Neural progenitor cell (in vitro differentiated cells): Measurements from ENCODE around the gene DDOST.

Experiments
- EZH2 ChIP-seq: fragments of 200-600 bp; sonication (generic); IDR thresholded peaks from 2 replicates; pipeline ENCODE4 v1.6.1; 2017; ENCODE audit warnings: antibody characterized with exemption, mild to moderate bottlenecking, moderate library complexity
- TF ChIP-seq, protein P1 (sequence below): fragments of 200-600 bp; sonication (generic); IDR thresholded peaks from 2 replicates; pipeline ENCODE4 v1.5.1; 2017; ENCODE audit warnings: antibody characterized with exemption, mild to moderate bottlenecking

DNA sequence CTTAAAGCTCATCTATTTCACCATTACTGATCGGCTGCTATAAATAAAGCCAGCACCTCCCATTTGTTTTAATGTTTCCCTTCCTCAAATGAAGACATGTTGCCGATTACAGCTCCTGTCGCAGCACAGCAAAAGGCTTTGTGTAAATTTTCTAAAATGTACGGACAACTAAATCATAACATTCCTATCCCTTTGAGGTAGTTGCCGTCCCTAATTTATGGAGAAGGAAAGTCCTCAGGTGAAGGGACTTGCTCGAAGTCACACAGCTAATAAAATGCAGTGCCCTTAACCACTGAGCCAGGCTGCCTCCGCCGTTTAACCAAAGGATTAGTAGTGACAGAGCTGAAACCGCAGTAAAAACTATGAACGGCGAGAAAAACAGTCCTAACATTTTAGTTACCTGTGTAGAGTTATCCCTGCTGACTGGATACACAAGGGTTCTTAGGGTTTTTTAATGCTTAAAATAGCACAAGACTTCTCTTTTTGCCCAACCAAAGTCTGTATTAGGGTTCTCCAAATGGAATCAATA is 27.0 kb downstream of the DDOST start:
- TF ChIP-seq EZH2 = no peak
- TF ChIP-seq, protein P1, sequence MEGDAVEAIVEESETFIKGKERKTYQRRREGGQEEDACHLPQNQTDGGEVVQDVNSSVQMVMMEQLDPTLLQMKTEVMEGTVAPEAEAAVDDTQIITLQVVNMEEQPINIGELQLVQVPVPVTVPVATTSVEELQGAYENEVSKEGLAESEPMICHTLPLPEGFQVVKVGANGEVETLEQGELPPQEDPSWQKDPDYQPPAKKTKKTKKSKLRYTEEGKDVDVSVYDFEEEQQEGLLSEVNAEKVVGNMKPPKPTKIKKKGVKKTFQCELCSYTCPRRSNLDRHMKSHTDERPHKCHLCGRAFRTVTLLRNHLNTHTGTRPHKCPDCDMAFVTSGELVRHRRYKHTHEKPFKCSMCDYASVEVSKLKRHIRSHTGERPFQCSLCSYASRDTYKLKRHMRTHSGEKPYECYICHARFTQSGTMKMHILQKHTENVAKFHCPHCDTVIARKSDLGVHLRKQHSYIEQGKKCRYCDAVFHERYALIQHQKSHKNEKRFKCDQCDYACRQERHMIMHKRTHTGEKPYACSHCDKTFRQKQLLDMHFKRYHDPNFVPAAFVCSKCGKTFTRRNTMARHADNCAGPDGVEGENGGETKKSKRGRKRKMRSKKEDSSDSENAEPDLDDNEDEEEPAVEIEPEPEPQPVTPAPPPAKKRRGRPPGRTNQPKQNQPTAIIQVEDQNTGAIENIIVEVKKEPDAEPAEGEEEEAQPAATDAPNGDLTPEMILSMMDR = no peak
